ENCODE measurements around the gene DNAI7. TPM values are rescaled to one million over a fixed set of nuclear protein-coding genes. Genes with fewer than 3 reads are reported as not detected.

The DNAI7 gene
- total and polyA plus RNA-seq, 8 donors: 0.63 to 2.0 (median 0.91) TPM

DNA sequence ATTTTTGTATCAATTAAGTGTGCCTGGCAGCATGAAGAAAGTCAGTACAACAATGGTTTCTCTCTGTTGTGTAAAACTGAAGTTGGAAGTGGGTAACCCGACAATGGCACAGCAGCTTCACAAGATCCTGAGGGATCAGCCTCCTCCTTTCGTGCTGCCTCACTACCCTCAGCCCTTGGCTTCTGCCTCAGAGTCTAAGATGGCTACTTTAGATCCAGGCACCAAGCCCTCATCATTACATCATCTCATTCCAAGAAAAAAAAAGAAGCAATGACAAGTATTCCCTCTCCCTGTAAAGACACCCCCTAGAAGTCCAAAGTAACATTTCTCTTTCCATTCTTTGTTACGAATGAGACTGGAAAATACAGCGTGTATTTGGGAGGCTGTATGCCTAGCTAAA is 92.6 kb downstream of the DNAI7 start:
- WGBS, 2 donors: 72 to 88% methylated on average over 4 of the region's 4 CpGs
- Histone ChIP-seq H3K9me3 (no peaks in the 10 kb centered on the region), H3K36me3 (peaks cover 0 to 12% (median 4%) of the 10 kb centered on the region in 3 donors), H3K4me1 (no peaks in the 10 kb centered on the region), H3K27ac (no peak overlapping the region), H3K4me3 (no peak overlapping the region), H3K27me3 (no peaks in the 10 kb centered on the region)
- intact Hi-C loops (cut with DNase I): no loop called here
- DNase-seq (no peak), FAIRE-seq (no peak), ATAC-seq (no peak)
- TF ChIP-seq CTCF (IDR thresholded peaks at IDR 0.05): no peak

- ATAC-seq (no peak), FAIRE-seq (no peak), DNase-seq (no peak)
- intact Hi-C loops (cut with DNase I): no loop called here
- H3K9me3 ChIP-seq: no peaks in the 10 kb centered on the region
- H3K27me3 ChIP-seq: no peaks in the 10 kb centered on the region
- peaks cover 0 to 12% (median 4%) of the 10 kb centered on the region in 3 donors for H3K36me3 ChIP-seq
- H3K4me1 ChIP-seq: no peaks in the 10 kb centered on the region
- 86 to 88% methylated on average over 4 of the region's 4 CpGs for WGBS, 2 donors
- H3K4me3 ChIP-seq: no peak overlapping the region
- no peak overlapping the region for H3K27ac ChIP-seq
- no peak for TF ChIP-seq CTCF (IDR thresholded peaks at IDR 0.05)
These were observed 93.9 kb downstream of the DNAI7 start for GRCh38 chr12:25101092-25101445.

DNA sequence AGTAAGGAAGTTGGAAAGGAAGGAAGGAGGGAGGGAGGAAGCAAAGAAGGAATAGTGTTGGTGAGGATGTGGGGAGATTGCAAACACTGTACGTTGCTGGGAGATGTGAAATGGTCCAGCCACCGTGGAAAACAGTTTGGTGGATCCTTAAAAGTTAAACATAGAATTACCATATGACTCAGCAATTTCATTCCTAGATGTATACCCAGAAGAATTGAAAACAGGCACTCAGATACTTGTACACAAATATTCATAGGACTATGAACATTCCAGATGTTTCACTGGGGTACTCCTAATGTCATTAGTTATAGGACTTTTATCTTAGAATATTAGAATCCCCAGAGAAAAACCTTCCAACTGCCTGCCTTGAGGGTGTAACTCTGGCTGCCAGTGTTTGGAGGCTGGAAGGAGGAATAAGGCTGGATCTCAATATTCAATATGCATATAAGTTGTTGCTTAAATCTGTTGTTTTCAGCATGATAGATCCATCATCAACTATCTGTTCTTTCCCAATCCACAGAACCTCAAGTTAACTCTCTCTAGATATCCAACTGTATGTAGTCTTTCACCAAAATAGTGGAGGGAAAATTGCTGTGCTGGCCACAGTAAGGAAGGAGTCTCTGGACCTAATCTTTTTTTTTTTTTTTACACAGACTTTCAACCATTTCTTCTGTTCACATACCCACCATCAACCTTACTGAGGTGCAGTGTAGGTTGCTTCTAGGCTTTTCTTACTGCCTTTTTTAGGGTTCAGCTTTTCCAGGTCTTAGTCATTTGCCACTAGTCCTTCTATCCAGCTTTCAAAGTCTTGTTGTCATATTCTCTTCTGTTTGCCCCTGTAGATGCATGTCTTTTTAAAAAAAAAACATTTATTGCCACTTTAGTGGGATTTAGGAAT is 94.5 kb downstream of the DNAI7 start:
- FAIRE-seq (no peak), ATAC-seq (no peak), DNase-seq (no peak)
- H3K27me3 ChIP-seq: no peaks in the 10 kb centered on the region
- no peaks in the 10 kb centered on the region for H3K4me1 ChIP-seq
- 80 to 91% methylated on average over 2 of the region's 2 CpGs for WGBS, 2 donors
- peaks cover 0 to 12% (median 4%) of the 10 kb centered on the region in 3 donors for H3K36me3 ChIP-seq
- intact Hi-C loops (cut with DNase I): no loop called here
- TF ChIP-seq CTCF (IDR thresholded peaks at IDR 0.05): no peak
- H3K4me3 ChIP-seq: no peak overlapping the region
- H3K27ac ChIP-seq: no peak overlapping the region
- H3K9me3 ChIP-seq: no peaks in the 10 kb centered on the region

GRCh38 chr12:25099010-25099409 is 96.0 kb downstream of the DNAI7 start:
- Histone ChIP-seq H3K9me3 (no peaks in the 10 kb centered on the region), H3K27ac (no peak overlapping the region), H3K36me3 (peaks cover 0 to 12% (median 4%) of the 10 kb centered on the region in 3 donors), H3K27me3 (no peaks in the 10 kb centered on the region), H3K4me1 (no peaks in the 10 kb centered on the region), H3K4me3 (no peak overlapping the region)
- FAIRE-seq (no peak), DNase-seq (no peak), ATAC-seq (no peak)
- no peak for TF ChIP-seq CTCF (IDR thresholded peaks at IDR 0.05)
- WGBS, 2 donors: 93 to 94% methylated on average over 2 of the region's 2 CpGs
- intact Hi-C loops (cut with DNase I): no loop called here

DNA sequence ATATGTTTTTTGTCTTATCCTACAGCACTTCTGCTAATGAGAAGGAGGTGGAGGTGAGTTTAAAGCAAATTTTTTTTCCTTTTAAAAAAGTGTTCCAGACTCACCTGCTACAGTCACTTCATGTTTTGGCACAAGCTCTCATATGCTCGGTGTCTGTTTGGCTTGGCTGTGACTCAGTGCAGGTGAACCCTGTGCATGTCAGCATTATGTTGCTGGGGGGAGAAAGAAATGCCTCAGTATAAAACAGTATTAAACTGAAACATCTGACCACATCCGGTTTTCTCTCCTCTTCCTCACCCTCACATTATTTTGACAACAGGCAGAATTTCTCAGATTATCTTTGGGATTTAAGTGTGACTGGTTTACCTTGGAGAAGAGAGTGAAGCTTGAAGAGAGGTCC is 105.2 kb downstream of the DNAI7 start:
- peak in 1 of 6 donors; percentile 9 for DNase-seq
- 10 to 12% methylated on average over 2 of the region's 2 CpGs for WGBS, 2 donors
- Histone ChIP-seq H3K4me3 (no peak overlapping the region), H3K36me3 (peaks cover 0 to under 1% (median 0%) of the 10 kb centered on the region in 3 donors), H3K9me3 (no peaks in the 10 kb centered on the region), H3K27ac (no peak overlapping the region), H3K4me1 (peaks cover 0 to 7% (median 3%) of the 10 kb centered on the region in 3 donors), H3K27me3 (no peaks in the 10 kb centered on the region)
- TF ChIP-seq CTCF (IDR thresholded peaks at IDR 0.05): no peak
- intact Hi-C loops (cut with DNase I): no loop called here
- peak; percentile 84 to 97 (median 90) for ATAC-seq
- FAIRE-seq: no peak
